GM18951 (cell line): ENCODE measurements around the gene TGM1.

Source experiments
- POLR2A ChIP-seq: IDR thresholded peaks from 4 replicates; pipeline ENCODE4 v1.6.1; 2011; ENCODE audit warnings: mild to moderate bottlenecking; ENCODE audit not compliant: insufficient read length, insufficient read depth; ENCODE audit errors: extremely low read depth
- in situ Hi-C: fragments of 300-500 bp; cut with MboI; formaldehyde crosslinking; loops from one replicate; pipeline ENCODE4 v1.12.0; 2022; ENCODE audit warnings: low sequenced_read_pairs, mixed read lengths, inconsistent platforms; ENCODE audit not compliant: unreplicated experiment

TGM1 gene

GRCh38 chr14:24271834-24272263 is 8.9 kb upstream of the TGM1 start:
- no peak for TF ChIP-seq POLR2A
- in situ Hi-C loops = no loop called here

GRCh38 chr14:24271134-24271833 is 8.3 kb upstream of the TGM1 start, which contains the start of gene RABGGTA:
TSS of gene RABGGTA (minus strand) at chr14:24271597. CDS start at chr14:24271115, 482 bp downstream.
- in situ Hi-C loops = no loop called here
- peak; percentile 87 for TF ChIP-seq POLR2A

- in situ Hi-C loops = no loop called here
- TF ChIP-seq POLR2A = no peak
Observed at GRCh38 chr14:24270537-24271133, 7.7 kb upstream of the TGM1 start.

- in situ Hi-C loops = no loop called here
Observed at GRCh38 chr14:24269910-24270536, 7.0 kb upstream of the TGM1 start.

GRCh38 chr14:24269368-24269767 is 6.4 kb upstream of the TGM1 start:
- in situ Hi-C loops = no loop called here
- TF ChIP-seq POLR2A = no peak

More at GRCh38 chr14:24269910-24270536, 7.0 kb upstream of the TGM1 start:
- no peak for TF ChIP-seq POLR2A

- no peak for TF ChIP-seq POLR2A
- in situ Hi-C loops = no loop called here
Observed at GRCh38 chr14:24268225-24268624, 5.2 kb upstream of the TGM1 start.

GRCh38 chr14:24267516-24267915 is 4.5 kb upstream of the TGM1 start:
- no peak for TF ChIP-seq POLR2A

GRCh38 chr14:24266344-24267244 is 3.6 kb upstream of the TGM1 start:
- no peak for TF ChIP-seq POLR2A
- in situ Hi-C loops = no loop called here

More at GRCh38 chr14:24267516-24267915, 4.5 kb upstream of the TGM1 start:
- in situ Hi-C loops = no loop called here

- no peak for TF ChIP-seq POLR2A
- in situ Hi-C loops = no loop called here
Observed at GRCh38 chr14:24264298-24264697, 1.3 kb upstream of the TGM1 start.

GRCh38 chr14:24263848-24264247 is 871 bp upstream of the TGM1 start:
- no peak for TF ChIP-seq POLR2A
- in situ Hi-C loops = no loop called here

GRCh38 chr14:24261969-24262327 is 1.0 kb downstream of the TGM1 start:
- no peak for TF ChIP-seq POLR2A
- in situ Hi-C loops = no loop called here

GRCh38 chr14:24261256-24261968 is 1.6 kb downstream of the TGM1 start:
- TF ChIP-seq POLR2A = no peak
- in situ Hi-C loops = no loop called here
